HEK293T (cell line): ENCODE measurements around the gene HTRA1.

Experiments used
- CTCF ChIA-PET: fragments of 350-600 bp; formaldehyde crosslinking; extraction: SDS; loops from one replicate; lab custom pipeline; 2021; ENCODE audit warnings: antibody characterized with exemption, inconsistent platforms; lab: Yijun Ruan, JAX
- POLR2A ChIA-PET: fragments of 350-600 bp; formaldehyde crosslinking; extraction: SDS; loops from one replicate; lab custom pipeline; 2020; ENCODE audit warnings: antibody characterized with exemption, inconsistent platforms; lab: Yijun Ruan, JAX
- DNase-seq: peaks from one replicate; pipeline ENCODE4 v3.0.0; 2012; ENCODE audit warnings: mixed read lengths; ENCODE audit errors: extremely low spot score
- ARNT ChIP-seq: fragments of 450-650 bp; IDR thresholded peaks from 2 replicates; pipeline ENCODE4 v1.6.1; 2017; ENCODE audit warnings: mild to moderate bottlenecking
- BHLHE40 ChIP-seq: fragments of 450-650 bp; IDR thresholded peaks from 2 replicates; pipeline ENCODE4 v1.6.1; 2016; ENCODE audit warnings: mild to moderate bottlenecking, moderate library complexity, borderline replicate concordance
- CTBP1 ChIP-seq: fragments of 450-650 bp; IDR thresholded peaks from 2 replicates; pipeline ENCODE4 v1.6.1; 2016; ENCODE audit warnings: borderline replicate concordance
- ELF4 ChIP-seq: fragments of 450-650 bp; IDR thresholded peaks from 2 replicates; pipeline ENCODE4 v1.6.1; 2017; ENCODE audit warnings: antibody characterized with exemption
- FOXA1 ChIP-seq: fragments of 450-650 bp; IDR thresholded peaks from 2 replicates; pipeline ENCODE4 v1.6.1; 2016; ENCODE audit warnings: mild to moderate bottlenecking
- FOXK2 ChIP-seq: fragments of 450-650 bp; IDR thresholded peaks from 2 replicates; pipeline ENCODE4 v1.6.1; 2016; ENCODE audit warnings: mild to moderate bottlenecking
- FOXM1 ChIP-seq: fragments of 450-650 bp; IDR thresholded peaks from 2 replicates; pipeline ENCODE4 v1.6.1; 2017; ENCODE audit warnings: mild to moderate bottlenecking, borderline replicate concordance
- HDGF ChIP-seq: fragments of 450-650 bp; IDR thresholded peaks from 2 replicates; pipeline ENCODE4 v1.6.1; 2017; ENCODE audit warnings: antibody characterized with exemption, borderline replicate concordance
- L3MBTL2 ChIP-seq: fragments of 450-650 bp; conservative IDR thresholded peaks from 2 replicates; pipeline ENCODE4 v1.6.1; 2016; ENCODE audit warnings: mild to moderate bottlenecking
- LEF1 ChIP-seq: fragments of 450-650 bp; IDR thresholded peaks from 2 replicates; pipeline ENCODE4 v1.6.1; 2017; ENCODE audit warnings: mild to moderate bottlenecking, borderline replicate concordance
- NFRKB ChIP-seq: fragments of 450-650 bp; IDR thresholded peaks from 2 replicates; pipeline ENCODE4 v1.6.1; 2016; ENCODE audit warnings: mild to moderate bottlenecking, moderate library complexity
- SP1 ChIP-seq: fragments of 450-650 bp; IDR thresholded peaks from 2 replicates; pipeline ENCODE4 v1.6.1; 2017
- SUZ12 ChIP-seq: fragments of 450-650 bp; IDR thresholded peaks from 2 replicates; pipeline ENCODE4 v1.6.1; 2016; ENCODE audit warnings: mild to moderate bottlenecking
- TARDBP ChIP-seq: fragments of 450-650 bp; IDR thresholded peaks from 2 replicates; pipeline ENCODE4 v1.6.1; 2016
- ZNF384 ChIP-seq: fragments of 450-650 bp; IDR thresholded peaks from 2 replicates; pipeline ENCODE4 v1.6.1; 2016
- TF ChIP-seq, protein P1 (sequence below): fragments of 450-650 bp; IDR thresholded peaks from 2 replicates; pipeline ENCODE4 v1.6.1; 2016

The HTRA1 gene

GRCh38 chr10:122450353-122450990 is 10.9 kb upstream of the HTRA1 start:
- ChIA-PET POLR2A (no interaction called here), CTCF (no interaction called here)
- TF ChIP-seq, protein P1, sequence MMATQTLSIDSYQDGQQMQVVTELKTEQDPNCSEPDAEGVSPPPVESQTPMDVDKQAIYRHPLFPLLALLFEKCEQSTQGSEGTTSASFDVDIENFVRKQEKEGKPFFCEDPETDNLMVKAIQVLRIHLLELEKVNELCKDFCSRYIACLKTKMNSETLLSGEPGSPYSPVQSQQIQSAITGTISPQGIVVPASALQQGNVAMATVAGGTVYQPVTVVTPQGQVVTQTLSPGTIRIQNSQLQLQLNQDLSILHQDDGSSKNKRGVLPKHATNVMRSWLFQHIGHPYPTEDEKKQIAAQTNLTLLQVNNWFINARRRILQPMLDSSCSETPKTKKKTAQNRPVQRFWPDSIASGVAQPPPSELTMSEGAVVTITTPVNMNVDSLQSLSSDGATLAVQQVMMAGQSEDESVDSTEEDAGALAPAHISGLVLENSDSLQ: no peak
- TF ChIP-seq FOXA1 (no peak), FOXM1 (no peak), SUZ12 (no peak), ZNF384 (no peak), BHLHE40 (no peak), NFRKB (no peak), L3MBTL2 (no peak), SP1 (no peak), ELF4 (no peak), TARDBP (no peak), ARNT (no peak), FOXK2 (no peak), HDGF (no peak), LEF1 (no peak), CTBP1 (no peak)
- no peak for DNase-seq

DNA sequence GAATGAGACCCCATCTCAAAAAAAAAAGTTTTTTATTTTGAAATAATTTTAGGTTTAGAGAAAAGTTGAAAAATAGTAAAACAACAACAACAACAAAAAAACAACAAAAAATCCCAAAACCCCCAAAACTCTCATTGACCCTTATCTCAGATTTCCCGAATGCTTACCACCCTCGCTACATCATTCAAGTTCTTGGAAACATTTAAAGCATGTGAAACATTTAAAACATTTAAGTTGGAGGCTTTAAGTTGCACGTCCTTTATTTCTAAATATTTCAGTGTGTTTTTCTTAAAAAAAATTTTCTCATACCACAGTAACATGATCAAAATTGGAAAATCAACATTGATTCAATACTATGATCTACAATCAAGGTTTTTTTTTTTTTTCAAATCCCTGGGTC is 7.3 kb upstream of the HTRA1 start:
- no peak for DNase-seq
- CTCF ChIA-PET: interaction anchor here (0.6 kb wide), 1 partner anchor 81 kb away, joined by 3 read pairs; no protein-coding TSS in a partner anchor
- TF ChIP-seq FOXA1 (no peak), ELF4 (no peak)
- POLR2A ChIA-PET: no interaction called here

DNA sequence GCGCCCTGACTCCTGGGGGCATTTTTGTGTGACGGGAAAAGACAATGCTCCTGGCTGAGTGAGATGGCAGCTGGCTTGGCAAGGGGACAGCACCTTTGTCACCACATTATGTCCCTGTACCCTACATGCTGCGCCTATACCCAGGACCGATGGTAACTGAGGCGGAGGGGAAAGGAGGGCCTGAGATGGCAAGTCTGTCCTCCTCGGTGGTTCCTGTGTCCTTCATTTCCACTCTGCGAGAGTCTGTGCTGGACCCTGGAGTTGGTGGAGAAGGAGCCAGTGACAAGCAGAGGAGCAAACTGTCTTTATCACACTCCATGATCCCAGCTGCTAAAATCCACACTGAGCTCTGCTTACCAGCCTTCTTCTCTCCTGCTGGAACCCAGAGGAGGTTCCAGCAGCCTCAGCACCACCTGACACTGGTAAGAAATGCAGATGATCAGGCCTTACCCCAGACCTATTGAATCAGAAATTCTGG is 6.7 kb upstream of the HTRA1 start, which contains the start of gene ARMS2:
Gene ARMS2, plus strand, starts transcription at position 51 of the 478 bp plus-strand sequence. Its CDS starts 75 bp downstream, at position 126.
- ChIA-PET POLR2A (no interaction called here), CTCF (no interaction called here)
- TF ChIP-seq FOXA1: no peak
- DNase-seq: no peak

- ChIA-PET CTCF (interaction anchor here (0.6 kb wide), 1 partner anchor 41 kb away, joined by 3 read pairs; no protein-coding TSS in a partner anchor), POLR2A (no interaction called here)
- DNase-seq: no peak
- no peak for TF ChIP-seq FOXK2
- TF ChIP-seq LEF1: no peak
- TF ChIP-seq L3MBTL2: no peak
Observed at GRCh38 chr10:122455376-122456079, 5.8 kb upstream of the HTRA1 start.

GRCh38 chr10:122457934-122458333 is 3.4 kb upstream of the HTRA1 start:
- no peak for DNase-seq
- ChIA-PET CTCF (interaction anchor here (0.6 kb wide), 1 partner anchor 19 kb away, joined by 3 read pairs; no protein-coding TSS in a partner anchor), POLR2A (no interaction called here)
- TF ChIP-seq FOXK2: no peak
- no peak for TF ChIP-seq BHLHE40
- no peak for TF ChIP-seq SUZ12
- no peak for TF ChIP-seq FOXA1
- TF ChIP-seq TARDBP: no peak
- TF ChIP-seq FOXM1: no peak
- TF ChIP-seq NFRKB: no peak
- TF ChIP-seq L3MBTL2: no peak
- TF ChIP-seq ARNT: no peak
- TF ChIP-seq HDGF: no peak
- no peak for TF ChIP-seq ZNF384
- TF ChIP-seq CTBP1: no peak
- no peak for TF ChIP-seq ELF4
- no peak for TF ChIP-seq LEF1
- TF ChIP-seq SP1: no peak
- TF ChIP-seq, protein P1: no peak

GRCh38 chr10:122458693-122459092 is 2.7 kb upstream of the HTRA1 start:
- no peak for TF ChIP-seq HDGF
- no peak for TF ChIP-seq L3MBTL2
- no peak for TF ChIP-seq ELF4
- TF ChIP-seq SP1: no peak
- no peak for TF ChIP-seq CTBP1
- TF ChIP-seq BHLHE40: no peak
- no peak for TF ChIP-seq NFRKB
- TF ChIP-seq TARDBP: no peak
- TF ChIP-seq LEF1: no peak
- no peak for TF ChIP-seq ZNF384
- TF ChIP-seq FOXM1: no peak
- no peak for TF ChIP-seq SUZ12
- TF ChIP-seq, protein P1: no peak
- TF ChIP-seq FOXK2: no peak
- TF ChIP-seq ARNT: no peak
- TF ChIP-seq FOXA1: no peak
- ChIA-PET POLR2A (no interaction called here), CTCF (no interaction called here)
- DNase-seq: no peak
